GM23338 (cell line): ENCODE data around the gene P2RY12.

Experiments used
- CREB1 ChIP-seq: fragments of 250-450 bp; sonication (Bioruptor Pico); IDR thresholded peaks from 2 replicates; pipeline ENCODE4 v1.5.0; 2020; ENCODE audit warnings: low read depth, mild to moderate bottlenecking, moderate library complexity
- CTCF ChIP-seq, 2 experiments: fragments of 200-600 bp in 1 of 2; sonication (generic) in 1 of 2; conservative IDR thresholded peaks; 2 replicates each; pipeline versions ENCODE4 v1.5.1 to v1.6.1; 2016 to 2017; ENCODE audit warnings: antibody characterized with exemption in 2 of 2, low read depth in 2 of 2, mild to moderate bottlenecking in 2 of 2, moderate library complexity in 1 of 2
- EZH2 ChIP-seq: fragments of 200-600 bp; sonication (generic); IDR thresholded peaks from one replicate; pipeline ENCODE4 v1.8.0; 2017; ENCODE audit warnings: antibody characterized with exemption, mild to moderate bottlenecking, low read depth; ENCODE audit not compliant: unreplicated experiment
- EZH2phosphoT487 ChIP-seq: fragments of 200-600 bp; sonication (generic); IDR thresholded peaks from one replicate; pipeline ENCODE4 v1.8.1; 2018; ENCODE audit warnings: antibody characterized with exemption; ENCODE audit not compliant: unreplicated experiment
- POLR2AphosphoS5 ChIP-seq: IDR thresholded peaks from 2 replicates; pipeline ENCODE4 v1.6.1; 2016; ENCODE audit warnings: antibody characterized with exemption, low read depth
- STAT1 ChIP-seq: IDR thresholded peaks from one replicate; pipeline ENCODE4 v1.6.1; 2016; ENCODE audit warnings: antibody characterized with exemption; ENCODE audit not compliant: unreplicated experiment
- ZNF114 ChIP-seq: fragments of 250-450 bp; sonication (Bioruptor Pico); IDR thresholded peaks from 2 replicates; pipeline ENCODE4 v1.5.0; 2020; ENCODE audit warnings: mild to moderate bottlenecking, moderate library complexity
- ZNF331 ChIP-seq: fragments of 250-450 bp; sonication (Bioruptor Pico); IDR thresholded peaks from 2 replicates; pipeline ENCODE4 v1.5.0; 2020; ENCODE audit warnings: low read depth, mild to moderate bottlenecking, moderate library complexity
- TF ChIP-seq, protein P1 (sequence below): IDR thresholded peaks from one replicate; pipeline ENCODE4 v1.6.1; 2018; ENCODE audit warnings: antibody characterized with exemption; ENCODE audit not compliant: unreplicated experiment
- TF ChIP-seq, protein P2 (sequence below): IDR thresholded peaks from 2 replicates; pipeline ENCODE4 v1.6.1; 2016; ENCODE audit warnings: antibody characterized with exemption

GRCh38 chr3:151297429-151297828, 87.1 kb downstream of the P2RY12 start:
- TF ChIP-seq EZH2, result no peak
- TF ChIP-seq CTCF (conservative IDR thresholded peaks at IDR 0.05; ENCODE audit: low read depth in 2 of 2), result no peak
- TF ChIP-seq POLR2AphosphoS5, result no peak
- no peak for TF ChIP-seq EZH2phosphoT487
- TF ChIP-seq ZNF331, result no peak
- TF ChIP-seq, protein P1, sequence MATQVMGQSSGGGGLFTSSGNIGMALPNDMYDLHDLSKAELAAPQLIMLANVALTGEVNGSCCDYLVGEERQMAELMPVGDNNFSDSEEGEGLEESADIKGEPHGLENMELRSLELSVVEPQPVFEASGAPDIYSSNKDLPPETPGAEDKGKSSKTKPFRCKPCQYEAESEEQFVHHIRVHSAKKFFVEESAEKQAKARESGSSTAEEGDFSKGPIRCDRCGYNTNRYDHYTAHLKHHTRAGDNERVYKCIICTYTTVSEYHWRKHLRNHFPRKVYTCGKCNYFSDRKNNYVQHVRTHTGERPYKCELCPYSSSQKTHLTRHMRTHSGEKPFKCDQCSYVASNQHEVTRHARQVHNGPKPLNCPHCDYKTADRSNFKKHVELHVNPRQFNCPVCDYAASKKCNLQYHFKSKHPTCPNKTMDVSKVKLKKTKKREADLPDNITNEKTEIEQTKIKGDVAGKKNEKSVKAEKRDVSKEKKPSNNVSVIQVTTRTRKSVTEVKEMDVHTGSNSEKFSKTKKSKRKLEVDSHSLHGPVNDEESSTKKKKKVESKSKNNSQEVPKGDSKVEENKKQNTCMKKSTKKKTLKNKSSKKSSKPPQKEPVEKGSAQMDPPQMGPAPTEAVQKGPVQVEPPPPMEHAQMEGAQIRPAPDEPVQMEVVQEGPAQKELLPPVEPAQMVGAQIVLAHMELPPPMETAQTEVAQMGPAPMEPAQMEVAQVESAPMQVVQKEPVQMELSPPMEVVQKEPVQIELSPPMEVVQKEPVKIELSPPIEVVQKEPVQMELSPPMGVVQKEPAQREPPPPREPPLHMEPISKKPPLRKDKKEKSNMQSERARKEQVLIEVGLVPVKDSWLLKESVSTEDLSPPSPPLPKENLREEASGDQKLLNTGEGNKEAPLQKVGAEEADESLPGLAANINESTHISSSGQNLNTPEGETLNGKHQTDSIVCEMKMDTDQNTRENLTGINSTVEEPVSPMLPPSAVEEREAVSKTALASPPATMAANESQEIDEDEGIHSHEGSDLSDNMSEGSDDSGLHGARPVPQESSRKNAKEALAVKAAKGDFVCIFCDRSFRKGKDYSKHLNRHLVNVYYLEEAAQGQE, result no peak
- no peak for TF ChIP-seq STAT1
- TF ChIP-seq ZNF114 (CRISPR knock-in tag), result no peak
- TF ChIP-seq, protein P2, sequence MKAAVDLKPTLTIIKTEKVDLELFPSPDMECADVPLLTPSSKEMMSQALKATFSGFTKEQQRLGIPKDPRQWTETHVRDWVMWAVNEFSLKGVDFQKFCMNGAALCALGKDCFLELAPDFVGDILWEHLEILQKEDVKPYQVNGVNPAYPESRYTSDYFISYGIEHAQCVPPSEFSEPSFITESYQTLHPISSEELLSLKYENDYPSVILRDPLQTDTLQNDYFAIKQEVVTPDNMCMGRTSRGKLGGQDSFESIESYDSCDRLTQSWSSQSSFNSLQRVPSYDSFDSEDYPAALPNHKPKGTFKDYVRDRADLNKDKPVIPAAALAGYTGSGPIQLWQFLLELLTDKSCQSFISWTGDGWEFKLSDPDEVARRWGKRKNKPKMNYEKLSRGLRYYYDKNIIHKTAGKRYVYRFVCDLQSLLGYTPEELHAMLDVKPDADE, result no peak
- no peak for TF ChIP-seq CREB1 (CRISPR knock-in tag)
